ENCODE measurements around the gene WIZ.

WIZ gene

GRCh38 chr19:15428956-15429824 is 20.6 kb downstream of the WIZ start:
- Histone ChIP-seq H3K36me3 (ENCODE audit: control insufficient read depth in 1 of 2, insufficient read depth in 2 of 2, low read length in 2 of 2) (peaks cover 5 to 32% of the 10 kb centered on the region in 2 donors), H3K27me3 (ENCODE audit: control insufficient read depth in 1 of 2, insufficient read depth in 2 of 2, low read length in 2 of 2) (no peaks in the 10 kb centered on the region), H3K4me3 (ENCODE audit: low read depth in 1 of 2, low read length in 2 of 2) (no peak overlapping the region), H3K9ac (ENCODE audit: low read depth in 1 of 2, low read length in 2 of 2) (no peak overlapping the region), H3K27ac (ENCODE audit: low read depth, low read length) (no peak overlapping the region), H3K9me3 (ENCODE audit: control insufficient read depth in 1 of 2, low read length in 2 of 2) (no peaks in the 10 kb centered on the region), H3K4me1 (ENCODE audit: control insufficient read depth in 1 of 2, insufficient read depth in 2 of 2, low read length in 2 of 2) (peaks cover 14 to 26% of the 10 kb centered on the region in 2 donors)

- Histone ChIP-seq H3K9me3 (ENCODE audit: control insufficient read depth in 1 of 2, low read length in 2 of 2) (peaks cover 0 to 3% of the 10 kb centered on the region in 2 donors), H3K4me3 (ENCODE audit: low read depth in 1 of 2, low read length in 2 of 2) (no peak overlapping the region), H3K36me3 (ENCODE audit: control insufficient read depth in 1 of 2, insufficient read depth in 2 of 2, low read length in 2 of 2) (peaks cover 15 to 43% of the 10 kb centered on the region in 2 donors), H3K27me3 (ENCODE audit: control insufficient read depth in 1 of 2, insufficient read depth in 2 of 2, low read length in 2 of 2) (no peaks in the 10 kb centered on the region), H3K27ac (ENCODE audit: low read depth, low read length) (no peak overlapping the region), H3K4me1 (ENCODE audit: control insufficient read depth in 1 of 2, insufficient read depth in 2 of 2, low read length in 2 of 2) (peaks cover 14 to 20% of the 10 kb centered on the region in 2 donors), H3K9ac (ENCODE audit: low read depth in 1 of 2, low read length in 2 of 2) (no peak overlapping the region)
These were observed 21.7 kb downstream of the WIZ start for GRCh38 chr19:15427991-15428471.

- Histone ChIP-seq H3K9me3 (ENCODE audit: control insufficient read depth in 1 of 2, low read length in 2 of 2) (peaks cover 0 to 3% of the 10 kb centered on the region in 2 donors), H3K27ac (ENCODE audit: low read depth, low read length) (no peak overlapping the region), H3K9ac (ENCODE audit: low read depth in 1 of 2, low read length in 2 of 2) (no peak overlapping the region), H3K4me1 (ENCODE audit: control insufficient read depth in 1 of 2, insufficient read depth in 2 of 2, low read length in 2 of 2) (peaks cover 14 to 20% of the 10 kb centered on the region in 2 donors), H3K4me3 (ENCODE audit: low read depth in 1 of 2, low read length in 2 of 2) (no peak overlapping the region), H3K36me3 (ENCODE audit: control insufficient read depth in 1 of 2, insufficient read depth in 2 of 2, low read length in 2 of 2) (peaks cover 17 to 50% of the 10 kb centered on the region in 2 donors), H3K27me3 (ENCODE audit: control insufficient read depth in 1 of 2, insufficient read depth in 2 of 2, low read length in 2 of 2) (no peaks in the 10 kb centered on the region)
These were observed 22.4 kb downstream of the WIZ start for GRCh38 chr19:15427350-15427700.

- peaks cover 12 to 17% of the 10 kb centered on the region in 2 donors for H3K4me1 ChIP-seq (ENCODE audit: control insufficient read depth in 1 of 2, insufficient read depth in 2 of 2, low read length in 2 of 2)
- H3K27ac ChIP-seq (ENCODE audit: low read depth, low read length) = no peak overlapping the region
- peaks cover 17 to 51% of the 10 kb centered on the region in 2 donors for H3K36me3 ChIP-seq (ENCODE audit: control insufficient read depth in 1 of 2, insufficient read depth in 2 of 2, low read length in 2 of 2)
- no peak overlapping the region for H3K4me3 ChIP-seq (ENCODE audit: low read depth in 1 of 2, low read length in 2 of 2)
- peaks cover 0 to 3% of the 10 kb centered on the region in 2 donors for H3K9me3 ChIP-seq (ENCODE audit: control insufficient read depth in 1 of 2, low read length in 2 of 2)
- no peaks in the 10 kb centered on the region for H3K27me3 ChIP-seq (ENCODE audit: control insufficient read depth in 1 of 2, insufficient read depth in 2 of 2, low read length in 2 of 2)
- H3K9ac ChIP-seq (ENCODE audit: low read depth in 1 of 2, low read length in 2 of 2) = no peak overlapping the region
These were observed 23.0 kb downstream of the WIZ start for GRCh38 chr19:15426485-15427349.

- Histone ChIP-seq H3K9me3 (ENCODE audit: control insufficient read depth in 1 of 2, low read length in 2 of 2) (peaks cover 0 to 3% of the 10 kb centered on the region in 2 donors), H3K4me3 (ENCODE audit: low read depth in 1 of 2, low read length in 2 of 2) (no peak overlapping the region), H3K27me3 (ENCODE audit: control insufficient read depth in 1 of 2, insufficient read depth in 2 of 2, low read length in 2 of 2) (no peaks in the 10 kb centered on the region), H3K36me3 (ENCODE audit: control insufficient read depth in 1 of 2, insufficient read depth in 2 of 2, low read length in 2 of 2) (peaks cover 17 to 51% of the 10 kb centered on the region in 2 donors), H3K27ac (ENCODE audit: low read depth, low read length) (no peak overlapping the region), H3K4me1 (ENCODE audit: control insufficient read depth in 1 of 2, insufficient read depth in 2 of 2, low read length in 2 of 2) (peaks cover 0 to 5% of the 10 kb centered on the region in 2 donors), H3K9ac (ENCODE audit: low read depth in 1 of 2, low read length in 2 of 2) (no peak overlapping the region)
These were observed 24.3 kb downstream of the WIZ start for GRCh38 chr19:15425321-15425950.

GRCh38 chr19:15424692-15425272 is 25.0 kb downstream of the WIZ start:
- H3K4me3 ChIP-seq (ENCODE audit: low read depth in 1 of 2, low read length in 2 of 2) = no peak overlapping the region
- peaks cover under 1% of the 10 kb centered on the region in 2 donors for H3K4me1 ChIP-seq (ENCODE audit: control insufficient read depth in 1 of 2, insufficient read depth in 2 of 2, low read length in 2 of 2)
- no peak overlapping the region for H3K27ac ChIP-seq (ENCODE audit: low read depth, low read length)
- H3K27me3 ChIP-seq (ENCODE audit: control insufficient read depth in 1 of 2, insufficient read depth in 2 of 2, low read length in 2 of 2) = no peaks in the 10 kb centered on the region
- peaks cover 0 to 3% of the 10 kb centered on the region in 2 donors for H3K9me3 ChIP-seq (ENCODE audit: control insufficient read depth in 1 of 2, low read length in 2 of 2)
- H3K36me3 ChIP-seq (ENCODE audit: control insufficient read depth in 1 of 2, insufficient read depth in 2 of 2, low read length in 2 of 2) = peaks cover 17 to 51% of the 10 kb centered on the region in 2 donors
- no peak overlapping the region for H3K9ac ChIP-seq (ENCODE audit: low read depth in 1 of 2, low read length in 2 of 2)

- Histone ChIP-seq H3K9me3 (ENCODE audit: control insufficient read depth in 1 of 2, low read length in 2 of 2) (peaks cover 0 to 3% of the 10 kb centered on the region in 2 donors), H3K27ac (ENCODE audit: low read depth, low read length) (no peak overlapping the region), H3K36me3 (ENCODE audit: control insufficient read depth in 1 of 2, insufficient read depth in 2 of 2, low read length in 2 of 2) (peaks cover 17 to 51% of the 10 kb centered on the region in 2 donors), H3K27me3 (ENCODE audit: control insufficient read depth in 1 of 2, insufficient read depth in 2 of 2, low read length in 2 of 2) (no peaks in the 10 kb centered on the region), H3K9ac (ENCODE audit: low read depth in 1 of 2, low read length in 2 of 2) (no peak overlapping the region), H3K4me3 (ENCODE audit: low read depth in 1 of 2, low read length in 2 of 2) (no peak overlapping the region), H3K4me1 (ENCODE audit: control insufficient read depth in 1 of 2, insufficient read depth in 2 of 2, low read length in 2 of 2) (peaks cover 4 to 6% of the 10 kb centered on the region in 2 donors)
These were observed 25.6 kb downstream of the WIZ start for GRCh38 chr19:15424121-15424520.

GRCh38 chr19:15423130-15423529 is 26.6 kb downstream of the WIZ start:
- H3K9ac ChIP-seq (ENCODE audit: low read depth in 1 of 2, low read length in 2 of 2) = no peak overlapping the region
- H3K4me3 ChIP-seq (ENCODE audit: low read depth in 1 of 2, low read length in 2 of 2) = no peak overlapping the region
- H3K27ac ChIP-seq (ENCODE audit: low read depth, low read length) = no peak overlapping the region
- H3K4me1 ChIP-seq (ENCODE audit: control insufficient read depth in 1 of 2, insufficient read depth in 2 of 2, low read length in 2 of 2) = peaks cover 4 to 6% of the 10 kb centered on the region in 2 donors
- H3K36me3 ChIP-seq (ENCODE audit: control insufficient read depth in 1 of 2, insufficient read depth in 2 of 2, low read length in 2 of 2) = peaks cover 17 to 51% of the 10 kb centered on the region in 2 donors
- H3K9me3 ChIP-seq (ENCODE audit: control insufficient read depth in 1 of 2, low read length in 2 of 2) = peaks cover 0 to 3% of the 10 kb centered on the region in 2 donors
- H3K27me3 ChIP-seq (ENCODE audit: control insufficient read depth in 1 of 2, insufficient read depth in 2 of 2, low read length in 2 of 2) = no peaks in the 10 kb centered on the region

GRCh38 chr19:15422296-15423075 is 27.3 kb downstream of the WIZ start:
- H3K9me3 ChIP-seq (ENCODE audit: control insufficient read depth in 1 of 2, low read length in 2 of 2) = peaks cover 0 to 3% of the 10 kb centered on the region in 2 donors
- peaks cover 17 to 47% of the 10 kb centered on the region in 2 donors for H3K36me3 ChIP-seq (ENCODE audit: control insufficient read depth in 1 of 2, insufficient read depth in 2 of 2, low read length in 2 of 2)
- no peaks in the 10 kb centered on the region for H3K27me3 ChIP-seq (ENCODE audit: control insufficient read depth in 1 of 2, insufficient read depth in 2 of 2, low read length in 2 of 2)
- H3K27ac ChIP-seq (ENCODE audit: low read depth, low read length) = no peak overlapping the region
- no peak overlapping the region for H3K4me3 ChIP-seq (ENCODE audit: low read depth in 1 of 2, low read length in 2 of 2)
- peaks cover 6 to 12% of the 10 kb centered on the region in 2 donors for H3K4me1 ChIP-seq (ENCODE audit: control insufficient read depth in 1 of 2, insufficient read depth in 2 of 2, low read length in 2 of 2)
- no peak overlapping the region for H3K9ac ChIP-seq (ENCODE audit: low read depth in 1 of 2, low read length in 2 of 2)
